CD4-positive, alpha-beta T cell treated with Interleukin-4 for 1 hour (primary cell): ENCODE measurements around the gene PLCG2.
"Not testable (repeated sequence)": the region's sequence is repeated elsewhere in the genome, so short reads cannot be mapped to it uniquely, and the experiment has no call there.

Experiments used
- DNase-seq, 2 donors: peaks; one replicate each; pipeline ENCODE4 v3.0.0-alpha.2; 2020 to 2022

PLCG2 gene

DNA sequence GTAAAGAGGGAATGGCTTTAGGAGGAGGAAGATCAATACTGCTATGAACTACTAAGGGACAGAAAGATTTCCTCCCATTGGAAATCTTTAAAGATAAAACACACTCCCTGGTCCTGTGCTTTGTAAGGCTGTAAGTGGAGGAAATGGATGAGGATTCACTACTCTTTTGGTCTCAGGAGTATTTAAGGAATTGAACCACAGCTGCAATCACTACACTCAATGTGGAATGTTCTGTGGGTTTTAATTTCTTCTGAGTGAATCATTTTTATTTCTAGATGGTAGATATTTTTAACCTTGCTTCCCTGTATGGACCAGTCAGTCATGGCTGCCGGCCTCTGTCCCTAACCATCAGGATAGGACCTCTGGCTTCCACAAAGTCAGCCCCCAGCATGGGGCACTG lies 166.6 kb downstream of the PLCG2 start:
- DNase-seq: no peak

DNA sequence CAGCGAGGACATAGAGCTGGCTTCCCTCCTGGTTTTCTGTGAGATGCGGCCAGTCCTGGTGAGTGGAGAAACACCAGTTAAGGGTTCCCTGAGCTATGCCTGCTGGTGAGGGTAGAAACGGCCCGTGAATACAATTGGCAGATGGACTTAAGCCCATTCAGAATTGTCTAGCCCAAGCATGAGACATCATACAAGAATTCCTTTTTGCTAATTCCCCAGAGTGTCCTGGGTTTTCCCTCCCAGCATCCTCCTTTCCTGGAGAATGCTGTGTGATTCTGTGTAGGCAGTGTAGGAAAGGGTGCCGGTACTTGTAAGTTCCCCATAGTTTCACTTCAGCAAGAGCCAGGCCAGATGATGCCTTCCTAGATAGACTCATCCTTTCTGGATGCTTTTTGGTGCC lies 167.1 kb downstream of the PLCG2 start:
- DNase-seq: no peak

DNA sequence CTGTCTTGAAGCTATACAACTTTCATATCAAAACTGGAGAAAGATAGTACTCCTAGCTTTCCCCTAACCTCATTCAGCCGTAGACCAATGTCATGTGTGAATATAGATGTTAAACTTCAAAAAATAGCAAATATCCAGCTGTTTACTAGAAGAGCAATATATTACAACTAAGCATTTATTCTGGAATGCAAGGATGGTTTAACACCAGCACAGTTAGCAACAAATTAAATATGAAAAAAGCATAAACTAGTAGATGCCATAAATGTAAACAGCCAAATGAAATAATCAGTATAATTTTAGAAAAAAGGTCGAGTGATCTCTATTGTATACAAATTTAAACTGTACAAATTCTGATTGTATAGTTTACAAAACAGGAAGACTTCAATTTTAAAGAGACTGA lies 172.5 kb downstream of the PLCG2 start:
- no peak for DNase-seq

DNA sequence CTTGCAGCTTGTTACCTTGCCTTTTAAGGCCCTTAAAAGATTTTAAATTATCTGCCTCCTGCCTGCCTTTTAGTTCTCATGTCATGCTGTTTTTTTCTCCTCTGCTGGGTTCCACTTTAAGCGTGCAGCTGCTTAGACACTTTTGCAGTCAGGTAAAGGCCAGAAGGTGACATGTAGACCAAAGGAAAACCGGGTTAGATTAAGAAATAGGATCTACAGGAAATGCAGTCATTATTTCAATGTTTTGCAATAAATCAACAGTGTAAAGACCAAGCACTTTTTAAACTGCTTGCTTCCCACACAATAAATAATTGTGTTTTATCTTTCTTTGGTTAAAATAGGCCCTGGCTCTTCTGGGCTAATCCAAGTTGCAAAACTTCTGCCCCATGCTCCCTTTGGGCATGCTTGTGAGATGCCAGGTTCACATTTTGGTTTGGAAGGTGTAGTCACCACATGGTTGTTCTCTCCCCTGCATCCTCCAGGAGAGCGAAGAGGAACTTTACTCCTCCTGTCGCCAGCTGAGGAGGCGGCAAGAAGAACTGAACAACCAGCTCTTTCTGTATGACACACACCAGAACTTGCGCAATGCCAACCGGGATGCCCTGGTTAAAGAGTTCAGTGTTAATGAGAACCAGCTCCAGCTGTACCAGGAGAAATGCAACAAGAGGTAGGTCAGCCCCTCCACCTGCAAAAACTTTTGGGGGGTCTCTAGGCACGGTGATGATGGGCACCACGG lies 177.3 kb downstream of the PLCG2 start:
- peak in 1 of 2 donors; percentile 40 for DNase-seq

DNA sequence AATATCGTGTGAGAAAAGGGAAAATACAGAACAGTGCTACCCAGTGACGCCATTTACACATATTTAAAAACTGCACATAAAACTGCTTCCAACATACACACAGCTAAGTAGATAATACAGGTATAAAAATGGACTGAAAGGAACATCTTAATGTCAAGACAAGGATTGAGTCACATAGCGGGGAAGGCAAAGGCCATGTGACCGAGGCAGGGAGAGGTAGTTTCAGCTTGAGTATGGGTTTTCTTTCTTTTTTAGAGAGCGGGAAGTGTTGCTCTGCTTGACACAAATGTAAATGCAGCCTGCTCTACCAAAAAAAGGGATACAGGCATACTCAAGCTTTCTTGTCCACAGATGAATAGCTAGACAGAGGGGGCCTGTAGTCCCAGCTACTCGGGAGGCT lies 185.7 kb downstream of the PLCG2 start:
- DNase-seq: no peak

DNA sequence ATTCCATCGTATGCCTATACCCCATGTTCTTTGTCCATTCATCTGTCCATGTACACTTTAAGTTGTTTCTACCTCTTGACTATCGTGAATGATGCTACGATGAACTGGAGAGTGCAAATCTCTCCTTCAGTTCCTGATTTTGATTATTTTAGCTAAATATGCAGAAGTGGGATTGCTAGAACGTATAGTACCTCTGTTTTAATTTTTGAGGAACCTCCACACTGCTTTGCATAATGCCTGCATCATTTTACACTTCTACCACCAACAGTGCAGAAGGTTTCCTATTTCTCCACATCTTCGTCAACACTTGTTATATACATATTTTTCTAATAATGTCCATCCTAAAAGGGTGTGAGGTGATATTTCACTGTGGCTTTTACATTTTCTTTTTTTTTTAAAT lies 188.3 kb downstream of the PLCG2 start:
- DNase-seq: no peak

DNA sequence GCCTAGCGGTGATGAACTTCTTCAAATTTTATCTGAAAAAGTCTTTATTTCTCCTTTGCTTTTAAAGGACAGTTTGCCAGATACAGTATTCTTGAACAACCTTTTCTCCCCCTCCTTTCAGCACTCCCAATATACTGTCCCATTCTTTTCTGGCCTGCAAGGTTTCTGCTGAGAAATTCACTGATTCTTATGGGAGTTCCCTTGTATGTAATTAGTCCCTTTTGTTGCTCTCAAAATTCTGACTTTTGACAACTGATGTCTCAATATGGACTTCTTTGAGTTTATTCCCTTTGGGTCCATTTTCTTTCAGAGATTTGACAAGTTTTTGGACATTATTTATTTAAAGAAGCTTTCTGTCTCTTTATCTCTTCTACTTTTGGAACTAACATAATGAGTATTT lies 192.8 kb downstream of the PLCG2 start:
- DNase-seq: no peak

DNA sequence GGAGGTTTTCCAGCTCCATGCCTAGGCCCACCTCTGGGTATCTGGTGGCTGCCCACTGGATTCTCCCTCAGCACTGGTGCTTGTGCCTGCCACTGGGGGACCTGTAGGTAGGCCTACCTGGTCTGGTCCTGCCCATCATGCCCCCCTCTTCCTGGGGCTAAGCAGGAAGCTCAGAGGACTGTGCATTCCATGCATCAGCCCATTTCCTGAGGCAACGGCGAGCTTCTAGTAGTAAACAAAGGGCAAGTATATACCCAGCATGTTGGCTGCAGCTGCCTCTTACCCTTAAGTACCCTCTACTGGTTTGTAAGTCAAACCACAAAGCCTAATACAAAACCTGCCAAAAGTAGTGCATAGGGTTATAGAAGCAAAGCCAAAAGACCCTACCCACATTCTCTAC lies 194.6 kb downstream of the PLCG2 start:
- no peak for DNase-seq

DNA sequence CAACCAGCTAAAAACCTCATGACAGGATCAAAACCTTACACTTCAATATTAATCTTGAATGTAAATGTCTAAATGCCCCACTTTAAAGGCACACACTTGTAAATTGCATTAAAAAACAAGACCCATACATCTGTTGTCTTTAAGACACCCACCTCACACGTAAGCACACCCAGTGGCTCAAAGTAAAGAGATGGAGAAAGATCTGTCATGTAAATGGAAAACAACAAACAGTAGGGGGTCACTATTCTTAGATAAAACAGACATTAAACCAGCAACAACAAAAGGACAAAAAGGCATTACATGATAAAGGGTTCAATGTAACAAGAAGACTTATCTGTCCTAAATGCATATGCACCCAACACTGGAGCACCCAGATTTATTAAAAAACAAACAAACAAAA lies 196.5 kb downstream of the PLCG2 start:
- DNase-seq: no peak

DNA sequence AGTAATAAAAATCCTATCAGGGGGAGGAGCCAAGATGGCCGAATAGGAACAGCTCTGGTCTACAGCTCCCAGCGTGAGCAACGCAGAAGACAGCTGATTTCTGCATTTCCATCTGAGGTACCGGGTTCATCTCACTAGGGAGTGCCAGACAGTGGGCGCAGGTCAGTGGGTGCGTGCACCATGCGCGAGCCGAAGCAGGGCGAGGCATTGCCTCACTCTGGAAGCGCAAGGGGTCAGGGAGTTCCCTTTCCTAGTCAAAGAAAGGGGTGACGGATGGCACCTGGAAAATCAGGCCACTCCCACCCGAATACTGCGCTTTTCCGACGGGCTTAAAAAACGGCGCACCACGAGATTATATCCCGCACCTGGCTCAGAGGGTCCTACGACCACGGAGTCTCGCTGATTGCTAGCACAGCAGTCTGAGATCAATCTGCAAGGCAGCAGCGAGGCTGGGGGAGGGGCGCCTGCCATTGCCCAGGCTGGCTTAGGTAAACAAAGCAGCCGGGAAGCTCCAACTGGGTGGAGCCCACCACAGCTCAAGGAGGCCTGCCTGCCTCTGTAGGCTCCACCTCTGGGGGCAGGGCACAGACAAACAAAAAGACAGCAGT lies 198.3 kb downstream of the PLCG2 start:
- not testable (repeated sequence) for DNase-seq

DNA sequence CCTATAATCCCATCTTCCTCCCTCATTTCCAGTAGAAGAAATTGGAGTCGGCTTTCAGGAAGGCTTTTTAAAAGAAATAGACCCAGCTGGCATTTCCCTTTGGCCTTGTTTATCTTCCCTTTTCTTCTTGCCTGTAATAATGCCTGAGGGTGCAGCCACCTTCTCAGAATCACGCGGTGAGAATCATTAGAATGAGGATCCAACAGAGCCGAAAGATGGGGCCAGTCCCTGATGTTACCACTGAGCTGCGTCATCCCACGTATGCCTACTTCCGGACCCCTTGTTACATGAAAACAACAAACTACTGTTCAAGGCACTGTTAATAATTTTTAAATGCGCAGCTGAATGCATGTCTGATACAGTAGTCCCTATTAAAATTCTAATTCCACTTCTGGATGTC lies 208.0 kb downstream of the PLCG2 start:
- no peak for DNase-seq

DNA sequence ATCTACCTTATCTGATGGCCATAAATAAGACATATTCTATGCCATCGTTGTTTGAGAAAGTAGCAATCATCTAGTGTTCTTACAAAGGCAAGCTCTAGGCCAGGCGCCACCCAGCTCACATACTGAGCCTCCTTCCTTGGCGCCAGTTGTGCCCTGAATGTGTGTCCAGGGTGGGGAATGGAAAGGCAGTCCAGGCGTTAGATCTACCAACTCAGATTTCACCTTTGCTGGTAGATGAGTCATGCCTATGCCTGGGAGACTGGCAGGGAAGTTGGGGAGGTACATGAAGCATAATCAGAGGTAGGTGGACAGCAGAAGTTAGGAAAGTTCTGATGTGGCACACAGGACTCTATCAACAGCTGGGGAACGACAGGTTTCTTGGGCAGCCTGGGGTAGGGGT lies 208.6 kb downstream of the PLCG2 start:
- no peak for DNase-seq

DNA sequence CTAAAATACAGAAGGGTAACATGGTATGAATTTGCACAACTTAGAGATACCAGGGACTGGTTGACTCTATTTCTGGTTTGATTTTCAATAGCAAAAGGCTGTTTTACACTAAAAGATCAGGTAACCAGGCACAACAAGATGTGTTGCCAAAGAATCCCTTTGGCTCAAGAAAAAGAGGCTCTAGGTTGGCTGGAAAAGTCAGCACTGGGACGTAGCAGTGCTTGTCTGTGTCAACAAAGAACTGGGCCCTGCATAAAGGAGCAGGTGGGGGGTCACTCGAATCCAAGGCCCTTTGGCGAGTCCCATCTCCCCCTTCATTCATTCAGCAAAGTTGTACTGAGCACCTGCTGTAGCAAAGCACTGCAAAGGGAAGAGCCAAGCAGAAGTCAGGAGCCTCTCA lies 213.8 kb downstream of the PLCG2 start:
- no peak for DNase-seq

DNA sequence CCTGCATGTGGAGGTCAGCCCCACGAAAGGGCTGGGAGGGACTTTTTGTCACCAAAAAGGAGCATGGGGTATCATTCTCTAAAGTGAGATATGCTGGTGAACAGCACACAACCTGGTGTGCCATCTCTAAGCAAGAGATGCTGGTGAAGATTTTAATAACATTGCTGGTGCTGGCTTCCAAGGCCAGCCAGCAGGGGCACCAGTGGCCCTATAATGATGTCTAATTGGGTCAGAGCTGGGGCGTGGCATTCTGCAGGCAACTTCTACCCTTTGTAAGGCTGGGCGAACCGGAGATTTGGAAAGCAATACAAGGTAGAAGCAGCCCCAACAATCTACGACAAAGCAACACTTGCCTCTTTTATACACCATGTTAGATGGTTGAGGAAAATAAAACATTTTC lies 215.4 kb downstream of the PLCG2 start:
- no peak for DNase-seq

DNA sequence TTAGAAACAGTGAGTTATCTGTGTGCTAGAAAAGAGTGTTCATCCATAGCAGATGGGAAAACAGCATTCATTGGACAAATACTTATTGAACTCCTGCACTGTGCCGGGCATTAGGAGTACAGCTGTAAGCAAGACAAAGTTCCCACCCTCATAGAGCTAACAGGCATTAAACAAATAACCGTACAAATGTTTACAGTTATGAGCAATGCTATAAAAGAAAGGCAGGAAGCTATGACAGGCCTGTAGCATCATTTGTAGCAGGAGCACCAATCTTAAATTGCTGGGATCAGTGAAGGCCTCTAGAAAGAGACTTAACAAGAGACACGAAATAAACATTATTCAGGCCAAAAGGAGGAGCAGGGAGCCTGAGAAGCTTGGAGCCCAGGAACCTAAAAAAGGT lies 216.6 kb downstream of the PLCG2 start:
- DNase-seq: no peak

DNA sequence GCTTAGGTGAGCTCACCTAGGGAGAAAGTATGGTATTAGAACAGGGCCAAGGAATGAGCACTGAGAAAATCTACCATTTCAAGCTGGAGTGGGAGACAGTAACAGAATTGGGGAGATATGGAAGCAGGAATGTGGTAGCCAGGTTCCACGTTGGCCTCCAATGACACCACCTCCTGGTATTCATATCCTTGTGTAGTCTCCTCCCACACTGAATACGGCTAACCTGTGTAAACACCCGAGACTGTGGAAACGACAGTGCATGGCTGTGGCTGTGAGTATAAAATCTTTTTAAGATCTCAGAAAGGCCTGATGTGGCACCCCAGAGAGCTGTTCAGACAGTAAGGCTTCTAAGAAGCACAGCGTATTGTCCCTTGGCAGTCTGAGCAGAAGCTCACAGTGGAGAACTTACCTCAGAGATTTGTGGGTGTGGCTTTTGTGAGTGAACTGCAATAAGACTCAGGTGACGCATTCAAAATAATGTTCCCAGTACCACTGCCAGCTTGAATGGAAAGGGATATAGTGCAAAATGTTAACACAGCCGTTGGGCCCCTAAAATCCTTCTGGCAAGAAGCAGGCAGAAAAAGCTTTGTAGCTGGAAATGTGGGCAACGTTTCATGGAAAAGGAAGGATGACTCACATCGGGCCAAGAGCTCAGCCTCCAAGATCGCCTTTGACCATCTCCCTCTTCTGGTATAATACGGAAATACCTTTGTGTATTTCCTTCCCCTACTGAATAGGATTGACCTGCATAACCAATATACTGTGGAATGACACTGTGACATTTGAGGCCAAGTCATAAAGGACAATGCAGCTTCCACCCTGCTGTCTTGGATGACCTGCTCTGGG lies 217.8 kb downstream of the PLCG2 start:
- no peak for DNase-seq

DNA sequence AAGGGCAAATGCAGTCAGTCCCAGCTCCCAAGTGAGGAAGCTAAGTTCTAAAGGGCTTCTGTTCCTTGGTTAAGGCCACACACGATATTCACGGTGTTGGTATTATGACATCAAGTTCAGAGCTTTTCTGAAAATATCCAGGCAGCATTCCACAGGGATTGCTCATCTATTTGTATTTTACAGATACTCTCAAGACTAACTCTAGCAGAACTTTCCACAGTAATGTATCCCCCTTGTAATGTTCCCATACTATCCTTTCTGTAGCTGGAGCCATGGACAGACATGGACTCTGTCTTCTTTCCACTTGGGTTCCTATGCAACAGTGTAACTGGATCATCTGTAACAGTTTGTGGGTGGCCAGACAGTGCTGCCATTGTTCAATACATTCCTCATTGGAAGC lies 218.6 kb downstream of the PLCG2 start:
- no peak for DNase-seq

DNA sequence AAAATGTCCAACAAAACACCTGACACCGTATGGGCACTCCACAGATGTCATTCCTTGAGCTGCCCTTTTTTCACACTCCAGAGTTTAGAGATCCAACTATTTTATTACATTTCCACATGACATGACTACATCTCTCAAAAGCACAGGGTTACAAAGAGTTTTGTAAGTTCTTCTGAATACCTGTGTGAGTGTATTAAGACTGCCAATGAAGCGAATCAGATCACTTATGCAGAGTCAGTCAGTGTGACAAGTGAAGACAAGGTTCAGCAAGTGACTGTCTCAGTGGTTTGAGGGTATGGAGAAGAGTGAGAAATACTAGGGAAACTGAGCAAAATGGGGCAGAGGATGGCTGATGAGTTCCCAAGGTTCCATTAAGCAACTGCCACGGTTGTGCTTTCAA lies 223.7 kb downstream of the PLCG2 start:
- no peak for DNase-seq

DNA sequence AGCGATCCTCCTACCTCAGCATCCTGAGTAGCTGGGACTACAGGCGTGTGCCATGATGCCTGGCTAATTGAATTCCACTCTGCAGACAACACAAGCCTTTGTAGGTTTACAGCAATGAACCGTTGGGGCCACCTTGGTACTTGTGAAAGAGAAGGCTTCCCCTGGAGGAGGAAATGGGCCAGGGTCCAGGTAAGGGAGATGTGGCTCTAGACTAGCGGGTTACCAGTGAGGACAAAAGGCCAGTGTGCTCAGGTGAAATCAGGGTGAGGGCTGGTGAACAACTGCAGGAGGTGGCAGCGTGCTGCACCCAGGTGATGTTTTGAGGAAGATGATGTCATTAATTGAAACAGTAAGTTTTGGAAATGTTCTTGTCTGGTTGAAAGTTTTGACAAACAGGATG lies 225.5 kb downstream of the PLCG2 start:
- no peak for DNase-seq

DNA sequence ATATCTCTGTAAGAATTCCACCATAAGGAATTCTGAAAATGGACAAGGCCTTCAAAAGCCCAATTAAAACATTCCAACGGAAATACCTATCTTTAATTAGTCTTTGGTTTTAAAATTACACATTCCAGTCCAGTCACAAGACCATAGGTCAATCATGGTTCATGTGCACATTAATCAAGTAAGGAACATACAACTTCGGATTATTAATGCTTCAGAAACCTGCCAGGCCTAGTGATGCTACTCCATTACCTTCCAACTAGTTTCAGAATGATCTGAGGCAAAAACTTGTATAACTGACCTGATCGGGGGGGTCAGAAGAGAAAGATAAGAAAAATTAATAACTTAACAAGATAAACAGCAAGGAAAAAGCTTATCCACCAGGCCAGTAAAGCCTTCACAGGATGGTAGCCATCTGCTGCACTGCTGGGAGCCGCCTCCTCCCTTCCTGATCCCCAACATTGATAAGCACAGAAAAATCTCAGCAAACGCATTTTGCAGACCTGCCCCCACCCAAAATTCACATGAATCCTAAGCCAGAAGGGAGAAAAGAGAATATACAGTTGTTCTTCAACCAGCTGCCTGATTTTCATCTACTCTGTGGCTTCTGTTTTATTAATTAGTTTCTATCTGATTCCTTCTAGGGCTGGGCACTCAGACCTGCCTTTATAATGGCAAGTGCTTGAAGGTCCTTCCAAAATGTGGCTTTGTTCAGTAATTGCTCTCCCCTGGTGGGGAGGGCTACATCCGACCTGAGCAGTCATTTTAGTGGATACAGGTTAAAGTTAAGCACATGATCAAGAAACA lies 226.1 kb downstream of the PLCG2 start:
- no peak for DNase-seq

DNA sequence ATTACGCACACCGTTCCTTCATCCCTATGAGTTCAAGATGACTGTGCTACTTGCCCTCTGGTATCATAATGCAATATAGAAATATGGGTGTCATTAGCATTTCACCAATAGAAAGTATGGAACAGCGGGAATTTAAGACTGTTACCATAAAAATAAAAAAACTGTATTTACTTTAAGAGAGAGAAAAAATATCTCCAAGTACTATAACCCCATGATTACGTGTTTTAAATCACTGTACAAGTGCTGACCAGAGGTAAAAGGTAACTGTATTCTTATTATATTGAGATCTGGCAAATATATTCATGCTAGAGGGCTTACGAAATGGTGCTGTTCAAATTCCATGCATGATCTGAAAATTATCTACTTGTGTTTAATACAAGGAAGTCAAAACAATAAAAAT lies 226.9 kb downstream of the PLCG2 start:
- no peak for DNase-seq

DNA sequence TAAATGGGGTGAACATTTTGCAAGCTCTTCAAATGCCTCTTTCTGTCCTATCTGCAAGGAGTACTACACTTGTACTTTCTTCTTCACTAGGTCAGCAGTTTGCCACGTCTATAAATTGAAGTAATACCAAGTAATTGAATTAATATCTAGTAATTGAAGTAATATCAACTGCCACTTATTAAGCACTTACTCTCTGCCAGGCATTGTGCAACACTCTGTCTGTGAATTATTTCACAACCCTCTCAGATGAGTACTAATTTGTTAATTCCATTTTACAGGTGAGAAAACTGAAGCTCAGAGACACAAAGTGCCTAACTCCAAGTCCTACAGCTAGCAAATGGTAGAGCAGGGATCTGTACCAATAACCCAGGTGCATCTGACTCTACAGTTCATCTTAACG lies 228.1 kb downstream of the PLCG2 start:
- DNase-seq: no peak

DNA sequence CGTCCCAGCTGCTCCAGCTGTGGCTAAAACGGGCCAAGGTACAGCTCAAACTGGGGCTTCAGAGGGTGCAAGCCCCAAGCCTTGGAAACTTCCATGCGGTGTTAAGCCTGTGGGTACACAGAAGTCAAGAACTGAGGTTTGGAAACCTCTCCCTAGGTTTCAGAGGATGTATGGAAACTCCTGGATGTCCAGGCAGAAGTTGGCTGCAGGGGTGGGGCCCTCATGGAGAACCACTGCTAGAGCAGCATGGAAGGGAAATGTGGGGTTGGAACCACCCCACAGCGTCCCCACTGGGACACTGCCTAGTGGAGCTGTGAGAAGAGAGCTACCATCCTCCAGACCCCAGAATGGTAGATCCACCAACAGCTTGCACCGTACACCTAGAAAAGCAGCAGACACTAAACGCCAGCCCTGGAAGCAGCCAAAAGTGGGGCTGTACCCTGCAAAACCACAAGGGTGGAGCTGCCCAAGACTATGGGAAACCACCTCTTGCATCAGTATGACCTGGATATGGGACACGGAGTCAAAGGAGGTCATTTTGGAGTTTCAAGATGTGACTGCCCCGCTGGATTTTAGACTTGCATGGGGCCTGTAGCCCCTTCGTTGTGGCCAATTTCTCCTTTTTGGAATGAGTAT lies 230.0 kb downstream of the PLCG2 start:
- no peak for DNase-seq
